GM04504 (cell line): ENCODE data around the gene XKR3.
"Not testable (repeated sequence)": the region's sequence is repeated elsewhere in the genome, so short reads cannot be mapped to it uniquely, and the experiment has no call there.

Experiments used
- DNase-seq: peaks from one replicate; pipeline ENCODE4 v3.0.0-alpha.2; 2012; ENCODE audit warnings: low read depth

Gene XKR3

GRCh38 chr22:16804882-16805281 lies 20.3 kb downstream of the XKR3 start:
- DNase-seq, result no peak

- DNase-seq, result no peak
Observed at GRCh38 chr22:16803255-16803917, 21.8 kb downstream of the XKR3 start.

- no peak for DNase-seq
Observed at GRCh38 chr22:16801571-16801970, 23.6 kb downstream of the XKR3 start.

- DNase-seq, result no peak
Observed at GRCh38 chr22:16801088-16801487, 24.1 kb downstream of the XKR3 start.

GRCh38 chr22:16800358-16800757 lies 24.9 kb downstream of the XKR3 start:
- DNase-seq, result no peak

GRCh38 chr22:16795504-16795903 lies 29.7 kb downstream of the XKR3 start:
- not testable (repeated sequence) for DNase-seq

GRCh38 chr22:16793831-16794230 lies 31.4 kb downstream of the XKR3 start:
- no peak for DNase-seq

- no peak for DNase-seq
Observed at GRCh38 chr22:16789860-16790493, 35.2 kb downstream of the XKR3 start.

- no peak for DNase-seq
Observed at GRCh38 chr22:16783930-16784354, 41.3 kb downstream of the XKR3 start.

- no peak for DNase-seq
Observed at GRCh38 chr22:16783453-16783852, 41.8 kb downstream of the XKR3 start.

- no peak for DNase-seq
Observed at GRCh38 chr22:16781764-16782329, 43.4 kb downstream of the XKR3 start.

GRCh38 chr22:16781074-16781763 lies 44.0 kb downstream of the XKR3 start:
- DNase-seq, result no peak

- no peak for DNase-seq
Observed at GRCh38 chr22:16777284-16777924, 47.8 kb downstream of the XKR3 start.

- DNase-seq, result no peak
Observed at GRCh38 chr22:16776080-16776479, 49.1 kb downstream of the XKR3 start.

GRCh38 chr22:16774911-16775500 lies 50.2 kb downstream of the XKR3 start:
- DNase-seq, result no peak

GRCh38 chr22:16771569-16771968 lies 53.6 kb downstream of the XKR3 start:
- not testable (repeated sequence) for DNase-seq

GRCh38 chr22:16767927-16768326 lies 57.3 kb downstream of the XKR3 start:
- DNase-seq, result not testable (repeated sequence)

GRCh38 chr22:16762224-16762623 lies 63.0 kb downstream of the XKR3 start:
- DNase-seq, result not testable (repeated sequence)

GRCh38 chr22:16760416-16760815 lies 64.8 kb downstream of the XKR3 start:
- DNase-seq, result not testable (repeated sequence)

GRCh38 chr22:16749282-16749681 lies 75.9 kb downstream of the XKR3 start:
- not testable (repeated sequence) for DNase-seq

- not testable (repeated sequence) for DNase-seq
Observed at GRCh38 chr22:16748160-16748929, 76.9 kb downstream of the XKR3 start.
